Heart left ventricle (tissue), 16 donors: ENCODE data around the gene SUMF1. TPM values are rescaled to one million over a fixed set of nuclear protein-coding genes. Genes with fewer than 3 reads are reported as not detected.

ENCODE experiments used
- ATAC-seq, 4 donors: fragments of 200-7000 bp; cut with Tn5 transposase; one replicate each; pipeline ENCODE4 v1.9.1; 2020 to 2022; ENCODE audit warnings: moderate library complexity in 4 of 4, mild to moderate bottlenecking in 3 of 4, moderate number of reproducible peaks in 1 of 4
- DNase-seq, 5 donors: peaks; one replicate each; pipeline ENCODE4 v3.0.0-alpha.2; 2020
- H3K27ac ChIP-seq, 12 donors: fragments of 200-600 bp; sonication (generic) in 4 of 12; one replicate each; pipeline versions ENCODE4 v1.5.0 to v1.8.0; 2016 to 2022; ENCODE audit warnings: mild to moderate bottlenecking in 2 of 12
- H3K27me3 ChIP-seq, 9 donors: fragments of 200-600 bp; sonication (generic) in 2 of 9; one replicate each; pipeline versions ENCODE4 v1.5.1 to v1.8.0; 2016 to 2022; ENCODE audit warnings: mild to moderate bottlenecking in 3 of 9
- H3K36me3 ChIP-seq, 9 donors: fragments of 200-600 bp; sonication (generic) in 2 of 9; one replicate each; pipeline versions ENCODE4 v1.5.0 to v1.8.0; 2018 to 2022; ENCODE audit warnings: mild to moderate bottlenecking in 2 of 9
- H3K4me1 ChIP-seq, 12 donors: fragments of 200-600 bp; sonication (generic) in 4 of 12; one replicate each; pipeline versions ENCODE4 v1.5.0 to v1.8.0; 2016 to 2022; ENCODE audit warnings: mild to moderate bottlenecking in 3 of 12
- H3K4me3 ChIP-seq, 12 donors: fragments of 200-600 bp; sonication (generic) in 4 of 12; one replicate each; pipeline versions ENCODE4 v1.5.0 to v1.8.0; 2017 to 2022; ENCODE audit warnings: mild to moderate bottlenecking in 9 of 12, moderate library complexity in 4 of 12
- H3K9me3 ChIP-seq, 12 donors: fragments of 200-600 bp; sonication (generic) in 4 of 12; one replicate each; pipeline versions ENCODE4 v1.5.0 to v1.8.0; 2016 to 2022; ENCODE audit warnings: mild to moderate bottlenecking in 1 of 12
- POLR2A ChIP-seq, 2 donors: fragments of 450-650 bp; IDR thresholded peaks; one replicate each; pipeline ENCODE4 v1.6.1; 2017; ENCODE audit warnings: antibody characterized with exemption in 2 of 2, mild to moderate bottlenecking in 2 of 2, moderate library complexity in 2 of 2
- WGBS, 4 donors: extraction: QIAGEN DNeasy Blood & Tissue Kit in 2 of 4; methylation state at CpG; one replicate each; pipeline versions ENCODE4 v1.1.5 to v1.1.7; 2013 to 2018; 5-methylcytosine and 5-hydroxymethylcytosine counted together
- intact Hi-C, 10 donors: fragments of 100-400 bp; cut with DNase I; formaldehyde crosslinking; loops; one replicate each; pipeline versions ENCODE4 v1.11.1 to v1.14.2; 2022
- polyA plus RNA-seq, 2 donors: library from polyadenylated mRNA; stranded (reverse); fragments of 200-250 nt; gene quantifications; one replicate each; pipeline ENCODE4 v1.2.3, GENCODE V29; 2013
- total RNA-seq, 9 donors: library from RNA; depleted of rRNA in 2 of 9; stranded (reverse); fragments of >200 nt in 2 of 9; fragmentation: NEBNext Ultra II Directional in 3 of 9; extraction: Animal tissue kit (Norgen Biotek cat#: 25700) in 3 of 9; gene quantifications; one replicate each; pipeline versions ENCODE4 v1.1.0 to v1.2.4, GENCODE V29; 2016 to 2023
- TF ChIP-seq, protein P1 (sequence below), 12 donors: fragments of 200-600 bp; sonication (generic) in 4 of 12; IDR thresholded peaks; one replicate each; pipeline versions ENCODE4 v1.5.0 to v1.8.0; 2018 to 2022; ENCODE audit warnings: antibody characterized with exemption in 12 of 12, mild to moderate bottlenecking in 5 of 12
- donor health status: ischemic (EF 13 %, LVEDD 7.1; RV severe dilation, severe dysfunction).
- donor health status: healthy with polysubstance abuse.
- donor health status: DM: no; HTN: yes; CAD: no.
- donor health status: DM: no; HTN: no; CAD: no.
- donor health status: ischemic (EF 25% LVEDD 6.9; RV normal size, moderate dysfunction).
- donor health status: ischemic (EF 25% LVEDD 5.7; RV mildly dilated, moderate dysfunction).
- donor health status: healthy.
- donor health status: DM: yes; HTN: yes; CAD: no.
- donor health status: ischemic (EF 35%, LVEDD 5.7; RV mildly dilated, moderate dysfunction).
- donor health status: nonischemic (EF 11% LVEDD 7.7; RV severe dilation, severe dysfunction).
- donor health status: DM: yes; HTN: yes; CAD: no.
- donor health status: PGD.
- donor health status: ischemic (EF 29% LVEDD 5.4; RV normal size, mild dysfunction).
- donor health status: nonischemic (EF 23%, LVEDD 6.1; RV moderate dilation, normal function).

The SUMF1 gene
- total and polyA plus RNA-seq, 11 donors: 3.9 to 21.1 (median 11.2) TPM

DNA sequence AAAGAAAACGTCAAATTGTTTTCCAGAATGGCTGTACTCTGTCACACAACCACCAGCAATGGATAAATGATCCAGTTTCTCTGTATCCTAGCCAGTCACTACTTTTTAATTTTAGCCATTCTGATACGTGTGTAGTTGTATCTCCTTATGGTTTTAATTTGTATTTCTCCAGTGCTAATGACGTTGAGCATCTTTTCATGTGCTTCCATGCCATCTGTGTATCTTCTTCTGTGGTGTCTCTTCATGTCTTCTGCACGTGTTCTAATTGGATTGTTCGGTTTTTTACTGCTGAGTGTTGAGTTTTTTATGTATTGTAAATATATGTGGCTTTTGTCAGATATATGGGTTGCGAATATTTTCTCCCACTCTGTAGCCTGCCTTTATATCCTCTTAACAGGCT, 81.9 kb downstream of the SUMF1 start:
- no peak overlapping the region for H3K27ac ChIP-seq
- no peaks in the 10 kb centered on the region for H3K27me3 ChIP-seq
- no peak for TF ChIP-seq POLR2A (IDR thresholded peaks at IDR 0.05)
- TF ChIP-seq, protein P1, sequence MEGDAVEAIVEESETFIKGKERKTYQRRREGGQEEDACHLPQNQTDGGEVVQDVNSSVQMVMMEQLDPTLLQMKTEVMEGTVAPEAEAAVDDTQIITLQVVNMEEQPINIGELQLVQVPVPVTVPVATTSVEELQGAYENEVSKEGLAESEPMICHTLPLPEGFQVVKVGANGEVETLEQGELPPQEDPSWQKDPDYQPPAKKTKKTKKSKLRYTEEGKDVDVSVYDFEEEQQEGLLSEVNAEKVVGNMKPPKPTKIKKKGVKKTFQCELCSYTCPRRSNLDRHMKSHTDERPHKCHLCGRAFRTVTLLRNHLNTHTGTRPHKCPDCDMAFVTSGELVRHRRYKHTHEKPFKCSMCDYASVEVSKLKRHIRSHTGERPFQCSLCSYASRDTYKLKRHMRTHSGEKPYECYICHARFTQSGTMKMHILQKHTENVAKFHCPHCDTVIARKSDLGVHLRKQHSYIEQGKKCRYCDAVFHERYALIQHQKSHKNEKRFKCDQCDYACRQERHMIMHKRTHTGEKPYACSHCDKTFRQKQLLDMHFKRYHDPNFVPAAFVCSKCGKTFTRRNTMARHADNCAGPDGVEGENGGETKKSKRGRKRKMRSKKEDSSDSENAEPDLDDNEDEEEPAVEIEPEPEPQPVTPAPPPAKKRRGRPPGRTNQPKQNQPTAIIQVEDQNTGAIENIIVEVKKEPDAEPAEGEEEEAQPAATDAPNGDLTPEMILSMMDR (IDR thresholded peaks at IDR 0.05): no peak
- peaks cover 0 to 4% (median 0%) of the 10 kb centered on the region in 9 donors for H3K36me3 ChIP-seq
- ATAC-seq (no peak), DNase-seq (no peak)
- H3K4me1 ChIP-seq: no peaks in the 10 kb centered on the region
- H3K4me3 ChIP-seq: no peak overlapping the region
- 94 to 97% (median 95%) methylated on average over 6 of the region's 6 CpGs for WGBS, 4 donors
- peaks cover 0 to under 1% (median 0%) of the 10 kb centered on the region in 12 donors for H3K9me3 ChIP-seq
- intact Hi-C loops: no loop called here

DNA sequence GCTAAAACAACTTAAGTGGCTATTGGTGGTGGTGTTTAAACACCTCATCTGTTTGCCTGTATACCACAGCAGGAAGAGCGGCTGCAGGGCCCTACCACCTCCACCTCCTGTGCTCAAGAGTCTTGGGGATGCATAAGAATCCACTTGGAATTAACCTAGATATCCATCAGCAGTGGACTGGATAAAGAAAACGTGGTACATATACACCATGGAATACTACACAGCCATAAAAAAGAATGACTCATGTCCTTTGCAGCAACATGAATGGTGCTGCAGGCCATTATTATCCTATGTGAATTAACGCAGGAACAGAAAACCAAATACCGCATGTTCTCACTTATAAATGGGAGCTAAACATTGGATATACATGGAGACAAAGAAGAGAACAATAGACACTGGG, 87.1 kb downstream of the SUMF1 start:
- Histone ChIP-seq H3K4me3 (no peak overlapping the region), H3K4me1 (no peaks in the 10 kb centered on the region), H3K36me3 (peaks cover 0 to 10% (median 0%) of the 10 kb centered on the region in 9 donors), H3K27ac (no peak overlapping the region), H3K9me3 (peaks cover 0 to 5% (median 0%) of the 10 kb centered on the region in 12 donors), H3K27me3 (no peaks in the 10 kb centered on the region)
- intact Hi-C loops: no loop called here
- ATAC-seq (no peak), DNase-seq (no peak)
- 93 to 98% (median 96%) methylated on average over 4 of the region's 4 CpGs for WGBS, 4 donors
- TF ChIP-seq, protein P1 (IDR thresholded peaks at IDR 0.05): no peak
- TF ChIP-seq POLR2A (IDR thresholded peaks at IDR 0.05): no peak

DNA sequence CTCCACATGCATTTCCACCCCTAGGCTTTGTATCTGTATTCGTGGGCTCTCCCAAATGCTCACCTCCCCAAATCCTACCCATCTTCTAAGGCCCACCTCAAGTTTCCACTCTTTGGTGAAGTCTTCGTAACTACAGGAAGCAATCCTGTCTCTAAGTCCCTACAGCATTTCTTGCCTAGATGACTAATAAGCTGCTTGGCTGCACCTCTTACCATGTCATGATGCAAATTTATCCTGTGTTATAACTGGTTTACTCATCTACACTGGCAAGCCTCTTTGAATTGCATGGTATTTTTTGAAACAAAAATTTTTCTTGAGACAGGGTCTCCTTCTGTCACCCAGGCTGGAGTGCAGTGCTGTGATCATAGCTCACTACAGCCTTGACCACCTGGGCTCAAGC, 90.6 kb downstream of the SUMF1 start:
- no peak for TF ChIP-seq POLR2A (IDR thresholded peaks at IDR 0.05)
- TF ChIP-seq, protein P1 (IDR thresholded peaks at IDR 0.05): no peak
- Histone ChIP-seq H3K27me3 (no peaks in the 10 kb centered on the region), H3K9me3 (peaks cover 0 to 30% (median 11%) of the 10 kb centered on the region in 12 donors), H3K27ac (no peak overlapping the region), H3K36me3 (peaks cover 0 to 21% (median 4%) of the 10 kb centered on the region in 9 donors), H3K4me3 (no peak overlapping the region), H3K4me1 (no peaks in the 10 kb centered on the region)
- intact Hi-C loops: no loop called here
- DNase-seq: no peak
- 88 to 98% (median 92%) methylated on average over 2 of the region's 2 CpGs for WGBS, 4 donors
- no peak for ATAC-seq

DNA sequence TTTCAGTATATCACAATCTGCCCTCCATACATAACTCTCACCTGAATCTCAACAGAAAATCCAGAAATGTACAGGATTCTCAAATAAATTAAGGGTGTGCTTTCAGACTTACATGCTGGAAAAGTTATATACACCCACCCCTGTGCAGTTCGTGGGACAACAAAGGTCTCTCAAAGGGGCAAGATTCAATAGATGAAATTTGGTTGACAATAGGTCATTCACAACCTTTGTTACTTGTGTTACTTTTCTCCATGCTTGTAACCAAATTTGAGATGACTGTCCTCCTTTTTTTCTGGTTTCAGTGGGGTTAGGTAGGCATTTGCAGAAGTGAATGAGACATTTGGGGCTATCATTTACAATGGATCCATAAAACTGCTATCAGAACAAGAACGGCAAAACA, 91.2 kb downstream of the SUMF1 start:
- DNase-seq (no peak), ATAC-seq (no peak)
- 87 to 92% (median 91%) methylated on average over 2 of the region's 2 CpGs for whole genome bisulfite sequencing, 4 donors
- Histone ChIP-seq H3K27me3 (no peaks in the 10 kb centered on the region), H3K27ac (no peak overlapping the region), H3K9me3 (peaks cover 0 to 30% (median 11%) of the 10 kb centered on the region in 12 donors), H3K36me3 (peaks cover 0 to 21% (median 4%) of the 10 kb centered on the region in 9 donors), H3K4me1 (no peaks in the 10 kb centered on the region), H3K4me3 (no peak overlapping the region)
- intact Hi-C loops: no loop called here
- TF ChIP-seq, protein P1 (IDR thresholded peaks at IDR 0.05): no peak
- TF ChIP-seq POLR2A (IDR thresholded peaks at IDR 0.05): no peak
